ENCODE data around the gene GOLGA2.

DNA sequence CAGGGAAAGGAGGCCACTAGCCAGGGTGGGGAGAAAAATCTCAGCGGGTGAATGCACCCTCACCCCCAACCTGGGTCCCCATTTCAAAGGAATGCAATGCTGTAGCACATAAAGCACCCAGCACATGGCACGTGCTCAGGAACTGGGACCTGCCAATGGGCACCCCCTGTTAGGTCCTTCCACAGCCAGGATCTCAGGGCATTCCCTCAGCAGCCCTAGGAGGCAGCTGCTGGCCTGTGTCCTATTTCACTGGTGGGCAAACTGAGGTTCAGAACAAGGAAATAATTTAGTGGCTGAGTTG, 63.9 kb downstream of the GOLGA2 start:
- TF ChIP-seq, protein P1, sequence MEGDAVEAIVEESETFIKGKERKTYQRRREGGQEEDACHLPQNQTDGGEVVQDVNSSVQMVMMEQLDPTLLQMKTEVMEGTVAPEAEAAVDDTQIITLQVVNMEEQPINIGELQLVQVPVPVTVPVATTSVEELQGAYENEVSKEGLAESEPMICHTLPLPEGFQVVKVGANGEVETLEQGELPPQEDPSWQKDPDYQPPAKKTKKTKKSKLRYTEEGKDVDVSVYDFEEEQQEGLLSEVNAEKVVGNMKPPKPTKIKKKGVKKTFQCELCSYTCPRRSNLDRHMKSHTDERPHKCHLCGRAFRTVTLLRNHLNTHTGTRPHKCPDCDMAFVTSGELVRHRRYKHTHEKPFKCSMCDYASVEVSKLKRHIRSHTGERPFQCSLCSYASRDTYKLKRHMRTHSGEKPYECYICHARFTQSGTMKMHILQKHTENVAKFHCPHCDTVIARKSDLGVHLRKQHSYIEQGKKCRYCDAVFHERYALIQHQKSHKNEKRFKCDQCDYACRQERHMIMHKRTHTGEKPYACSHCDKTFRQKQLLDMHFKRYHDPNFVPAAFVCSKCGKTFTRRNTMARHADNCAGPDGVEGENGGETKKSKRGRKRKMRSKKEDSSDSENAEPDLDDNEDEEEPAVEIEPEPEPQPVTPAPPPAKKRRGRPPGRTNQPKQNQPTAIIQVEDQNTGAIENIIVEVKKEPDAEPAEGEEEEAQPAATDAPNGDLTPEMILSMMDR (IDR thresholded peaks at IDR 0.05): no peak
- TF ChIP-seq POLR2A (IDR thresholded peaks at IDR 0.05): no peak
